Sigmoid colon (tissue), 7 donors: Measurements from ENCODE around the gene NETO2. TPM values are rescaled to one million over a fixed set of nuclear protein-coding genes. Genes with fewer than 3 reads are reported as not detected.

ENCODE experiments used
- DNase-seq: peaks from one replicate; pipeline ENCODE4 v3.0.0-alpha.2; 2019
- H3K27ac ChIP-seq, 4 donors: fragments of 200-600 bp; sonication (generic); one replicate each; pipeline ENCODE4 v1.5.1; 2016 to 2019; ENCODE audit warnings: mild to moderate bottlenecking in 1 of 4
- H3K27me3 ChIP-seq, 3 donors: fragments of 200-600 bp; sonication (generic); one replicate each; pipeline ENCODE4 v1.5.1; 2019; ENCODE audit warnings: mild to moderate bottlenecking in 1 of 3
- H3K36me3 ChIP-seq, 4 donors: fragments of 200-600 bp; sonication (generic); one replicate each; pipeline ENCODE4 v1.5.1; 2016 to 2019
- H3K4me1 ChIP-seq, 4 donors: fragments of 200-600 bp; sonication (generic); one replicate each; pipeline ENCODE4 v1.5.1; 2017 to 2019
- H3K4me3 ChIP-seq, 4 donors: fragments of 200-600 bp; sonication (generic); one replicate each; pipeline ENCODE4 v1.5.1; 2017 to 2019; ENCODE audit warnings: mild to moderate bottlenecking in 2 of 4, moderate library complexity in 1 of 4
- H3K9me3 ChIP-seq, 4 donors: fragments of 200-600 bp in 3 of 4; sonication (generic) in 3 of 4; one replicate each; pipeline versions ENCODE4 v1.5.1 to v1.6.1; 2013 to 2019
- EP300 ChIP-seq, 4 donors: sonication (generic); formaldehyde crosslinking; IDR thresholded peaks; one replicate each; pipeline ENCODE4 v1.6.1; 2017; ENCODE audit warnings: antibody characterized with exemption in 4 of 4
- POLR2A ChIP-seq, 2 donors: fragments of 450-650 bp; IDR thresholded peaks; one replicate each; pipeline ENCODE4 v1.6.1; 2016; ENCODE audit warnings: antibody characterized with exemption in 2 of 2, mild to moderate bottlenecking in 2 of 2, moderate library complexity in 2 of 2
- POLR2AphosphoS5 ChIP-seq, 4 donors: sonication (generic); formaldehyde crosslinking; IDR thresholded peaks; one replicate each; pipeline ENCODE4 v1.6.1; 2017; ENCODE audit warnings: antibody characterized with exemption in 4 of 4
- WGBS, 2 donors: extraction: QIAGEN DNeasy Blood & Tissue Kit; methylation state at CpG; one replicate each; pipeline ENCODE4 v1.1.7; 2013; 5-methylcytosine and 5-hydroxymethylcytosine counted together
- intact Hi-C: fragments of 100-400 bp; cut with DNase I; formaldehyde crosslinking; loops from one replicate; pipeline ENCODE4 v1.15.1; 2023
- polyA plus RNA-seq, 3 donors: library from polyadenylated mRNA; stranded (reverse); fragments of 200-250 nt; gene quantifications; one replicate each; pipeline ENCODE4 v1.2.3, GENCODE V29; 2013
- total RNA-seq, 4 donors: library from RNA; depleted of rRNA; stranded (reverse); fragments of >200 nt; gene quantifications; one replicate each; pipeline ENCODE4 v1.1.0, GENCODE V29; 2016
- TF ChIP-seq, protein P1 (sequence below), 4 experiments: fragments of 450-650 bp in 3 of 4; fragments of 200-600 bp in 1 of 4; IDR thresholded peaks; one replicate each; pipeline ENCODE4 v1.5.1; 2016 to 2019; ENCODE audit warnings: antibody characterized with exemption in 4 of 4, mild to moderate bottlenecking in 3 of 4, moderate library complexity in 2 of 4
- donor health status: healthy with polysubstance abuse.
- donor health status: Bipolar disorder and iron deficiency.
- donor health status: healthy.

Gene NETO2
- total and polyA plus RNA-seq, 7 donors = 0.28 to 7.1 (median 0.95) TPM

GRCh38 chr16:47034455-47034854 is 109.3 kb downstream of the NETO2 start:
- WGBS, 2 donors = 94 to 95% methylated on average over 2 of the region's 2 CpGs
- TF ChIP-seq, protein P1, sequence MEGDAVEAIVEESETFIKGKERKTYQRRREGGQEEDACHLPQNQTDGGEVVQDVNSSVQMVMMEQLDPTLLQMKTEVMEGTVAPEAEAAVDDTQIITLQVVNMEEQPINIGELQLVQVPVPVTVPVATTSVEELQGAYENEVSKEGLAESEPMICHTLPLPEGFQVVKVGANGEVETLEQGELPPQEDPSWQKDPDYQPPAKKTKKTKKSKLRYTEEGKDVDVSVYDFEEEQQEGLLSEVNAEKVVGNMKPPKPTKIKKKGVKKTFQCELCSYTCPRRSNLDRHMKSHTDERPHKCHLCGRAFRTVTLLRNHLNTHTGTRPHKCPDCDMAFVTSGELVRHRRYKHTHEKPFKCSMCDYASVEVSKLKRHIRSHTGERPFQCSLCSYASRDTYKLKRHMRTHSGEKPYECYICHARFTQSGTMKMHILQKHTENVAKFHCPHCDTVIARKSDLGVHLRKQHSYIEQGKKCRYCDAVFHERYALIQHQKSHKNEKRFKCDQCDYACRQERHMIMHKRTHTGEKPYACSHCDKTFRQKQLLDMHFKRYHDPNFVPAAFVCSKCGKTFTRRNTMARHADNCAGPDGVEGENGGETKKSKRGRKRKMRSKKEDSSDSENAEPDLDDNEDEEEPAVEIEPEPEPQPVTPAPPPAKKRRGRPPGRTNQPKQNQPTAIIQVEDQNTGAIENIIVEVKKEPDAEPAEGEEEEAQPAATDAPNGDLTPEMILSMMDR (IDR thresholded peaks at IDR 0.05) = no peak
- TF ChIP-seq POLR2A (IDR thresholded peaks at IDR 0.05) (no peak), POLR2AphosphoS5 (IDR thresholded peaks at IDR 0.05) (no peak), EP300 (IDR thresholded peaks at IDR 0.05) (no peak)
- H3K9me3 ChIP-seq = no peaks in the 10 kb centered on the region
- no peak for DNase-seq
- peaks cover 0 to 12% (median 2%) of the 10 kb centered on the region in 4 donors for H3K4me1 ChIP-seq
- intact Hi-C loops = no loop called here
- no peaks in the 10 kb centered on the region for H3K36me3 ChIP-seq
- no peak overlapping the region for H3K4me3 ChIP-seq
- no peaks in the 10 kb centered on the region for H3K27me3 ChIP-seq
- no peak overlapping the region for H3K27ac ChIP-seq

DNA sequence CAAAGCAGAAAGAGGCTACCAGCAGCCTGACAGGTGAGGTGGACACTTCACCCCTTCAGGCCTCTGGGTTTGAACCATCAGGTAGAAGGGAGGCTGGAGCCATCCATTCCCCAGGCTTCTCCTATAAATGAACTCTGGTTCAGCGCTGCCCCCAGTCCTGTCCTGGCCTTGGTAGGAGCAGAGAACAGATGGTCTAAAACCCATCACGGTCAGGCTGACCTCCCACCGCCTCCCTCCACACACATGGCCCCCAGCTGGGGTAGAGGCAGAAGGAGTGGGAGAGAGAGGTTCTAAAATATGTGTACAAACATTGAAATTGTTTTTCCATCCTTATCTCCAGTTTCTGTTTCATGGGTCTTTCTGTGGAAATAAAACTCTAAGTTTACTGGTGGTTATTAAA is 110.6 kb downstream of the NETO2 start:
- 93 to 94% methylated on average over 3 of the region's 3 CpGs for WGBS, 2 donors
- Histone ChIP-seq H3K27ac (no peak overlapping the region), H3K27me3 (no peaks in the 10 kb centered on the region), H3K4me3 (no peak overlapping the region), H3K4me1 (peaks cover 0 to 9% (median 2%) of the 10 kb centered on the region in 4 donors), H3K9me3 (no peaks in the 10 kb centered on the region), H3K36me3 (no peaks in the 10 kb centered on the region)
- no peak for TF ChIP-seq POLR2A (IDR thresholded peaks at IDR 0.05)
- TF ChIP-seq, protein P1 (IDR thresholded peaks at IDR 0.05) = no peak
- no peak for TF ChIP-seq POLR2AphosphoS5 (IDR thresholded peaks at IDR 0.05)
- no peak for TF ChIP-seq EP300 (IDR thresholded peaks at IDR 0.05)
- intact Hi-C loops = no loop called here
- no peak for DNase-seq

GRCh38 chr16:47029724-47030123 is 114.0 kb downstream of the NETO2 start:
- intact Hi-C loops = no loop called here
- TF ChIP-seq POLR2AphosphoS5 (IDR thresholded peaks at IDR 0.05) (no peak), POLR2A (IDR thresholded peaks at IDR 0.05) (no peak), EP300 (IDR thresholded peaks at IDR 0.05) (no peak)
- TF ChIP-seq, protein P1 (IDR thresholded peaks at IDR 0.05) = no peak
- no peaks in the 10 kb centered on the region for H3K9me3 ChIP-seq
- DNase-seq = no peak
- 92 to 93% methylated on average over 3 of the region's 3 CpGs for WGBS, 2 donors
- no peak overlapping the region for H3K4me3 ChIP-seq
- H3K27ac ChIP-seq = no peak overlapping the region
- no peaks in the 10 kb centered on the region for H3K4me1 ChIP-seq
- H3K27me3 ChIP-seq = no peaks in the 10 kb centered on the region
- no peaks in the 10 kb centered on the region for H3K36me3 ChIP-seq

- intact Hi-C loops = no loop called here
- 18 to 57% methylated on average over 6 of the region's 6 CpGs for WGBS, 2 donors
- Histone ChIP-seq H3K36me3 (no peaks in the 10 kb centered on the region), H3K4me3 (no peak overlapping the region), H3K9me3 (no peaks in the 10 kb centered on the region), H3K4me1 (no peaks in the 10 kb centered on the region), H3K27ac (no peak overlapping the region), H3K27me3 (no peaks in the 10 kb centered on the region)
- TF ChIP-seq EP300 (IDR thresholded peaks at IDR 0.05) = no peak
- TF ChIP-seq, protein P1 (IDR thresholded peaks at IDR 0.05) = no peak
- no peak for TF ChIP-seq POLR2A (IDR thresholded peaks at IDR 0.05)
- no peak for DNase-seq
Measured at GRCh38 chr16:47028767-47029377, 114.9 kb downstream of the NETO2 start.

Other genes starting within 250 kb of the NETO2 start
- gene DNAJA2, start 170.3 kb downstream of the NETO2 start, total RNA-seq = 10 to 100 TPM; 59.0 to 68.7 (median 60.7) TPM
- gene DNAJA2, start 170.3 kb downstream of the NETO2 start, polyA plus RNA-seq = 10 to 100 TPM; 33.6 to 55.7 (median 37.7) TPM